ENCODE data around the gene TRAF2. TPM values are rescaled to one million over a fixed set of nuclear protein-coding genes. Genes with fewer than 3 reads are reported as not detected.

TRAF2 gene
- total RNA-seq, 1 donor from 2014 or later: 16.5 TPM

- intact Hi-C loops (cut with DNase I): no loop called here
- TF ChIP-seq CTCF (IDR thresholded peaks at IDR 0.05): no peak
- no peak overlapping the region for H3K27ac ChIP-seq
- no peaks in the 10 kb centered on the region for H3K4me1 ChIP-seq
- H3K36me3 ChIP-seq: peaks cover 47% of the 10 kb centered on the region
- ATAC-seq (peak in 1 of 2 donors; percentile 5), DNase-seq (no peak)
- H3K27me3 ChIP-seq (ENCODE audit: low read depth): no peaks in the 10 kb centered on the region
- no peaks in the 10 kb centered on the region for H3K9me3 ChIP-seq
- no peak overlapping the region for H3K4me3 ChIP-seq
Observed at GRCh38 chr9:136926154-136926704, 39.9 kb downstream of the TRAF2 start.

- Histone ChIP-seq H3K27me3 (ENCODE audit: low read depth) (no peaks in the 10 kb centered on the region), H3K27ac (no peak overlapping the region), H3K4me1 (no peaks in the 10 kb centered on the region), H3K4me3 (no peak overlapping the region), H3K9me3 (no peaks in the 10 kb centered on the region), H3K36me3 (peaks cover 42% of the 10 kb centered on the region)
- ATAC-seq (no peak), DNase-seq (no peak)
- no peak for TF ChIP-seq CTCF (IDR thresholded peaks at IDR 0.05)
- intact Hi-C loops (cut with DNase I): no loop called here
Observed at GRCh38 chr9:136926749-136927148, 40.4 kb downstream of the TRAF2 start.

GRCh38 chr9:136927343-136928271 lies 41.3 kb downstream of the TRAF2 start:
- Histone ChIP-seq H3K9me3 (no peaks in the 10 kb centered on the region), H3K27me3 (ENCODE audit: low read depth) (no peaks in the 10 kb centered on the region), H3K4me1 (no peaks in the 10 kb centered on the region), H3K36me3 (peaks cover 37% of the 10 kb centered on the region), H3K27ac (no peak overlapping the region), H3K4me3 (no peak overlapping the region)
- intact Hi-C loops (cut with DNase I): no loop called here
- ATAC-seq (no peak), DNase-seq (no peak)
- no peak for TF ChIP-seq CTCF (IDR thresholded peaks at IDR 0.05)

GRCh38 chr9:136928591-136928990 lies 42.3 kb downstream of the TRAF2 start:
- Histone ChIP-seq H3K27me3 (ENCODE audit: low read depth) (no peaks in the 10 kb centered on the region), H3K9me3 (no peaks in the 10 kb centered on the region), H3K36me3 (peaks cover 35% of the 10 kb centered on the region), H3K4me3 (no peak overlapping the region), H3K27ac (no peak overlapping the region), H3K4me1 (no peaks in the 10 kb centered on the region)
- no peak for TF ChIP-seq CTCF (IDR thresholded peaks at IDR 0.05)
- intact Hi-C loops (cut with DNase I): no loop called here
- no peak for DNase-seq
- peak; percentile 32 to 37 for ATAC-seq

GRCh38 chr9:136930014-136930413 lies 43.7 kb downstream of the TRAF2 start:
- no peak for ATAC-seq
- Histone ChIP-seq H3K9me3 (no peaks in the 10 kb centered on the region), H3K4me3 (no peak overlapping the region), H3K27ac (no peak overlapping the region), H3K36me3 (peaks cover 22% of the 10 kb centered on the region), H3K4me1 (no peaks in the 10 kb centered on the region), H3K27me3 (ENCODE audit: low read depth) (no peaks in the 10 kb centered on the region)
- no peak for DNase-seq
- intact Hi-C loops (cut with DNase I): no loop called here
- no peak for TF ChIP-seq CTCF (IDR thresholded peaks at IDR 0.05)

All from lower lobe of right lung (tissue), 2 donors.